Glomerular endothelial cell (primary cell): Measurements from ENCODE around the gene ATF6. TPM values are rescaled to one million over a fixed set of nuclear protein-coding genes. Genes with fewer than 3 reads are reported as not detected.
A peak's percentile ranks its signal among the peaks of the same experiment; 100 is the strongest.
"Not testable (repeated sequence)": the region's sequence is repeated elsewhere in the genome, so short reads cannot be mapped to it uniquely, and the experiment has no call there.

Source experiments
- DNase-seq: peaks from one replicate; pipeline ENCODE4 v3.0.0-alpha.2; 2011; ENCODE audit warnings: low read depth, low spot score; ENCODE audit errors: extremely low read depth
- total RNA-seq: library from RNA; depleted of rRNA; stranded (reverse); fragments of >200 nt; gene quantifications from 2 replicates; pipeline ENCODE4 v1.2.3, GENCODE V29; 2015

The ATF6 gene
- 48.7 and 49.4 TPM in 2 replicates for total RNA-seq

- peak; percentile 88 for DNase-seq
These were observed at the start of gene ATF6 for GRCh38 chr1:161766102-161766981. TSS of gene ATF6 (plus strand) at chr1:161766320. CDS start at chr1:161766361, 41 bp downstream.

- no peak for DNase-seq
These were observed 47.4 kb upstream of the ATF6 start for GRCh38 chr1:161718559-161719324.

- DNase-seq: no peak
These were observed 46.9 kb upstream of the ATF6 start for GRCh38 chr1:161719325-161719611.

GRCh38 chr1:161720422-161720821 lies 45.7 kb upstream of the ATF6 start:
- no peak for DNase-seq

- no peak for DNase-seq
These were observed 45.0 kb upstream of the ATF6 start, which contains the start of gene FCRLB for GRCh38 chr1:161720956-161721737. TSS of gene FCRLB (plus strand) at chr1:161721544. CDS start at chr1:161722673, 1,129 bp downstream.

- DNase-seq: no peak
These were observed 44.3 kb upstream of the ATF6 start for GRCh38 chr1:161721738-161722343.

- no peak for DNase-seq
These were observed 43.7 kb upstream of the ATF6 start for GRCh38 chr1:161722406-161722805.

- no peak for DNase-seq
These were observed 42.5 kb upstream of the ATF6 start for GRCh38 chr1:161723459-161724141.

- DNase-seq: not testable (repeated sequence)
These were observed 40.7 kb upstream of the ATF6 start for GRCh38 chr1:161725258-161725907.

- no peak for DNase-seq
These were observed 40.1 kb upstream of the ATF6 start for GRCh38 chr1:161725908-161726472.

- DNase-seq: no peak
These were observed 39.5 kb upstream of the ATF6 start for GRCh38 chr1:161726473-161727255.

GRCh38 chr1:161727256-161727924 lies 38.7 kb upstream of the ATF6 start:
- DNase-seq: no peak

GRCh38 chr1:161728376-161729226 lies 37.5 kb upstream of the ATF6 start:
- no peak for DNase-seq

GRCh38 chr1:161730050-161730564 lies 36.0 kb upstream of the ATF6 start:
- DNase-seq: no peak

GRCh38 chr1:161731241-161731640 lies 34.9 kb upstream of the ATF6 start:
- DNase-seq: no peak

- DNase-seq: no peak
These were observed 34.0 kb upstream of the ATF6 start for GRCh38 chr1:161731981-161732718.
